Mononuclear cell (primary cell): ENCODE data around the gene PRKAR1B. TPM values are rescaled to one million over a fixed set of nuclear protein-coding genes. Genes with fewer than 3 reads are reported as not detected.
"Not testable (repeated sequence)": the region's sequence is repeated elsewhere in the genome, so short reads cannot be mapped to it uniquely, and the experiment has no call there.

ENCODE experiments used
- H3K27me3 ChIP-seq: 2 replicates; pipeline ENCODE4 v1.6.0; 2011; ENCODE audit warnings: low read length, control low read depth; ENCODE audit not compliant: insufficient read depth
- H3K4me1 ChIP-seq: 2 replicates; pipeline ENCODE4 v1.5.1; 2011; ENCODE audit warnings: mild to moderate bottlenecking, low read length, control low read depth; ENCODE audit not compliant: insufficient read depth
- H3K4me3 ChIP-seq: 2 replicates; pipeline ENCODE4 v1.5.1; 2011; ENCODE audit warnings: mild to moderate bottlenecking, low read length, moderate library complexity
- H3K9me3 ChIP-seq: 2 replicates; pipeline ENCODE4 v1.5.1; 2011; ENCODE audit warnings: low read depth, mild to moderate bottlenecking, control low read depth, low read length
- total RNA-seq: library from RNA; depleted of rRNA; stranded (reverse); fragments of >200 nt; gene quantifications from one replicate; pipeline ENCODE4 v1.2.3, GENCODE V29; 2012

Gene PRKAR1B
- total RNA-seq, 1 donor: 9.4 TPM

DNA sequence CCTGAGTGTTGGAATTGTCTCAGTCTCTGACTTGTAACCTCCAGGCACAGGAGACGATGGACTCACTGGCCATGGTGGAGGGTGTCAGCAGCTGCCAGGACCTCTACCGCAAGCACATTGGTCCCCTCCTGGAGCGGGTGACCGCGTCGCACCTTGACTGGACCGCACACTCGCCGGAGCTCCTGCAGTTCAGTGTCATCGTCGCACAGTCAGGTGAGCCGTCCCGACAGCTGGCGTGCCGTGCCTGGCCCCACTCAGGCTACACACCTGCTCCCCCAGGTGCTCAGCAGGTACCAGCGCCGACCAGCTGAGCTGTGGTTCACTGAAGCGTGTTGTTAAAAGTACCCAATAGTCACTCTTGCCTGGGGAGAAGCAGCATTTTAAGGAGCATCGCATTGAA lies 36.7 kb upstream of the PRKAR1B start:
- H3K4me3 ChIP-seq: no peak overlapping the region
- no peaks in the 10 kb centered on the region for H3K27me3 ChIP-seq
- H3K9me3 ChIP-seq: no peaks in the 10 kb centered on the region
- no peaks in the 10 kb centered on the region for H3K4me1 ChIP-seq

DNA sequence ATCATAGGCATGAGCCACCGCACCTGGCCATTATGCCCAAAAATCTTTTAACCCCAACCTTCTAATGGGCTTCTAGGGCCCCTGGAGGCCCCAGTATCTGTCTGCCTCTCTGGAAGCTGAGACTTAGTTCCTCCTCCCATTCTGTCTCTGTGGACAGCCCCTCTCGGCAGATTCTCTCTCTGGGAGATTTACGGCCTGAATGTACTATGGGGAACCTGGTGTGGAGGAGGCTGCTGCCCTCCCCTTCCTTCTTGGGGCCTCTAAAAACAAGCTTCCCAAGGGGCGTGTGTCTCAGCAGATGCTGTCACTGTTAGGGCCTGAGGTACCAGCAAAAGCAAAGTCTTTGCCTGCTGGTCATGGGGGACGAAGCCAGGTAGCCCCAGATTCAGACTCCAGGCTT lies 35.8 kb upstream of the PRKAR1B start:
- H3K27me3 ChIP-seq: no peaks in the 10 kb centered on the region
- no peaks in the 10 kb centered on the region for H3K4me1 ChIP-seq

DNA sequence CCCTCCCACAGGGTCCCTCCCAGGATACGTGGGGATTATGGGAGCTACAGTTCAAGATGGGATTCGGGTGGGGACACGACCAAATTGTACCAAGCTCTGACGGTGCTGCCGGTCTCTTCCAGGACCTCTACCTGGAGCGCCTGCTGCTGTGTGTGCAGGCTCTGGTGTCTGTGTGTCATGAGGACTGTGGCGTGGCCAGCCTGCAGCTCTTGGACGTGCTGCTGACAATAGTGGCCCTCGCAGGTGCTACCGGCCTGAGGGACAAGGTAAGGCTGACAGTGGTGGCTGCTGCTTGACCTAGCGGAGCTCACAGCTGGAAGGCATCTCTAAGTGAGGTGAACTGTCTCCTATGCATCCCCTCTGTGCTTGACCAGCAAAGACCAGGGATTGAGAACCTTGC lies 34.5 kb upstream of the PRKAR1B start:
- Histone ChIP-seq H3K4me3 (no peak overlapping the region), H3K4me1 (no peaks in the 10 kb centered on the region), H3K27me3 (no peaks in the 10 kb centered on the region), H3K9me3 (no peaks in the 10 kb centered on the region)

More for the DNA sequence above, 35.8 kb upstream of the PRKAR1B start:
- H3K4me3 ChIP-seq: no peak overlapping the region
- H3K9me3 ChIP-seq: no peaks in the 10 kb centered on the region

DNA sequence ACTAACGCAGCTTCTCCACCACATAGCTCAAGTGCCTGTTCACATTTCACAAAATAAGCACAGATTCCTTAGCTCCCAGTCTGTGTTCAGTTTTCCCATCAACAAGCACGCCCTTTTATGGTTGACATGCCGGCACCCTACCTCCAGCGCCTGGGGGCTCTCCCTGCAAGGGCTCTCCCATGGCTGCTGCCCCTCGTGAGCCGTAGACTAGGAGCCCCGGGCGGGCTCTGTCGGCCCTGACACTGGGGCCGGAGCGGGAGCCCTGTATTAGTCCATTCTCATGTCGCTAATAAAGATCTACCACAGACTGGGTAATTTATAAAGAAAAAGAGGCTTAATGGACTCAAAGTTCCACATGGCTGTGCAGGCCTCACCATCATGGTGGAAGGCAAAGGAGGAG lies 34.0 kb upstream of the PRKAR1B start:
- Histone ChIP-seq H3K4me1 (no peaks in the 10 kb centered on the region), H3K9me3 (no peaks in the 10 kb centered on the region), H3K4me3 (no peak overlapping the region), H3K27me3 (no peaks in the 10 kb centered on the region)

DNA sequence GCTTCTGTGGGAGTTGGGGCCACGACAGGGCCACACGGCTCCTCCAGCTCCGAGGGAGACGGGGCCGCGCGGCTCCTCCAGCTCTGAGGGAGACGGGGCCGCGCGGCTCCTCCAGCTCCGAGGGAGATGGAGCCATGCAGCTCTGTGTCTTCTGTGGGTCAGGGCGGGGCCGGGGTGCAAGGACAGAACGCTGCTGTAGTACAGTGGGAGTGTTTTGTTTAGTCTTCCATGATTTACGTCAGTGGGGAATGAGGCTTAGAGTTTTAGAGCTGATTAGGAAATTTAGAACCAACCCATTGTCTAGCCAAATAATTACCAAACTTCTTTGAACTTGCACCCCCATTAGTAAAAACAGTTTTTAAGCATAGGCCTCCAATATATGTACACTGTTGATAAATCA lies 32.9 kb upstream of the PRKAR1B start:
- Histone ChIP-seq H3K4me3 (no peak overlapping the region), H3K9me3 (no peaks in the 10 kb centered on the region), H3K27me3 (no peaks in the 10 kb centered on the region), H3K4me1 (no peaks in the 10 kb centered on the region)

DNA sequence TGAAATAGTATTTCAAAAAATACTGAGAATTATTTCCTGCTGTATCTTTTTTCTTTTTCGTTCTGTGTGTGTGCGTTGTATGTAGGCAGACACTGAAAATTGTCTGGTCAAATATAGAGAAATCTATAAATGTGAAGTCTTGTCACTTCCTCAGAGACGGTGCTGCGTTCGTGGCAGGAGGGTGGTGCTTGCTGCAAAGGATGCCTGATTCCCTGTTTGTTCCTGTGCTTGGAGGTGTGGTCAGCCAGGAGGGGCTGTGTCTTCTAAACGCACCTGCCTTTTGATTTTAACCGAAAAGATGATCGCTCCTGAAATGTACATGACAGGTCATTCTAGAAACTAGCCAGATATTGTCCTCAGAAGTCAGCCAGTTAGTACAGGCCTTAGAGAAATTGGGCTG lies 32.5 kb upstream of the PRKAR1B start:
- H3K9me3 ChIP-seq: no peaks in the 10 kb centered on the region
- no peaks in the 10 kb centered on the region for H3K27me3 ChIP-seq
- H3K4me3 ChIP-seq: no peak overlapping the region
- H3K4me1 ChIP-seq: no peaks in the 10 kb centered on the region

GRCh38 chr7:757741-758163 lies 30.7 kb upstream of the PRKAR1B start:
- Histone ChIP-seq H3K9me3 (no peaks in the 10 kb centered on the region), H3K4me1 (no peaks in the 10 kb centered on the region), H3K4me3 (no peak overlapping the region), H3K27me3 (no peaks in the 10 kb centered on the region)

GRCh38 chr7:756928-757560 lies 30.0 kb upstream of the PRKAR1B start:
- Histone ChIP-seq H3K4me1 (no peaks in the 10 kb centered on the region), H3K27me3 (no peaks in the 10 kb centered on the region), H3K4me3 (no peak overlapping the region), H3K9me3 (no peaks in the 10 kb centered on the region)

DNA sequence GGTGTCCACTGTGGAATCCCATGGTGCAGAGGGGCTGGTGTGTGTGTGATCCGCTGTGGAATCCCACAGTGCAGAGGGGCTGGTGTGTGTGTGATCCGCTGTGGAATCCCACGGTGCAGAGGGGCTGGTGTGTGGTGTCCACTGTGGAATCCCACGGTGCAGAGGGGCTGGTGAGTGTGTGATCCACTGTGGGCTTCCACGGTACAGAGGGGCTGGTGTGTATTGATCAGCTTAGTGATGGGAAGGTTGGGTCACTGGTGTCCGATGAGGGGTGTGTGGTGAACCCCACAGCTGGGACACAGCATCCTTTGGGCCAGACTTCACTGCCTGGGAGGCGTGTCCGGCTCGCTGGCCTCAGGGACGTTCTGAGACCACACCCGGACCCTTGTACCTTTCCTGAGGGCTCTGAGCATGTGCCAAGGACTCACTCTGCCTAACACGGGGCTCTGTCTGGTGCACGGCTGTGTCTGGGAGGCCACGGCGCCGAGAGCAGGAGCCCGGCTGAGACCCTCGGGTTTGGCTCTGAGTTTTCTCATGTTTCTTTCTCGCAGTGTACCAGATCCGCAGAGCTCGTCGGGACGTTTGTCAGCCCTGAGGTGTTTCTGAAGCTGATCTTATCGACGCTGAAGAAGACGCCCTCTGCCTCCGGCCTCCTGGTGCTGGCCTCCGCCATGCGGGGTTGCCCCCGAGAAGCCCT lies 29.3 kb upstream of the PRKAR1B start:
- Histone ChIP-seq H3K9me3 (no peaks in the 10 kb centered on the region), H3K27me3 (no peaks in the 10 kb centered on the region), H3K4me3 (no peak overlapping the region), H3K4me1 (no peaks in the 10 kb centered on the region)

DNA sequence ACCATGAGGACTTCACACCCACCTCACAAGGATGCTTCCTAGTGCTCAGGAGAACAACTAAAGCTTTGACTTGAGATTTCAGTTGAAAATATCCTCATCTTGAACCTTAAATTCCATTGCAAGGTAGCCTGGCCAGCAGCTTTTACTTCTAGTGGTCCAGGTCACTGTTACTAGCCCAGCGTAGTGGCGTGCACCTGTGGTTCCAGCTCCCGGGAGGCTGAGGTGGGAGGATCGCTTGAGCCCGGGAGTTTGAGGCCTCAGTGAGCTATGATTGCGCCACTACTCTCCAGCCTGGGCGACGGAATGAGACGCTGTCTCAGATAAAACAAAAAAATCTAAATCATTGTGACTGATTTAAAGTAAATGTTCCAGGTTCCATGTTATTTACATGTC lies 28.3 kb upstream of the PRKAR1B start:
- H3K4me1 ChIP-seq: no peaks in the 10 kb centered on the region
- no peaks in the 10 kb centered on the region for H3K9me3 ChIP-seq
- H3K27me3 ChIP-seq: no peaks in the 10 kb centered on the region
- no peak overlapping the region for H3K4me3 ChIP-seq

- no peaks in the 10 kb centered on the region for H3K27me3 ChIP-seq
- no peaks in the 10 kb centered on the region for H3K9me3 ChIP-seq
Measured at GRCh38 chr7:754531-755412, 27.7 kb upstream of the PRKAR1B start.

DNA sequence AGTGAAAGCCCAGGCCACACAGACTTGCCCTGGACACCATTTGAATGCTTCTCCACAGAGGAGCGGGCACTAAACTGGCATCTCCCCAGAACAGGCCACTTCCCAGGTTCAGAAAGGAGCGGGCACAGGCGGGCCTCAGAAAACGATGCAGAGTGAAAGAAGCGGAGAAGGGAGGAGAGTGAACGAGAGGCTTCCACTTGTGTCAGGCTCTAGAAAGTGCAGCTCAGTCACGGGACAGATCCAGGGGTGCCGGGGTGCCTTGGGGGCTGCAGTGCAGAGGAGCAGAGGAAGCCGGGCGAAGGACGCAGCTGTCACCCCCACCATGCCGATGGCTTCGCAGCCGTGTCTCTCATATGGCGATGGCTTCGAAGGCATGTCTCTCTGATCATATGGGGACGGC lies 26.1 kb upstream of the PRKAR1B start:
- Histone ChIP-seq H3K27me3 (no peaks in the 10 kb centered on the region), H3K9me3 (no peaks in the 10 kb centered on the region), H3K4me3 (no peak overlapping the region), H3K4me1 (no peaks in the 10 kb centered on the region)

More at GRCh38 chr7:754531-755412, 27.7 kb upstream of the PRKAR1B start:
- no peak overlapping the region for H3K4me3 ChIP-seq
- H3K4me1 ChIP-seq: no peaks in the 10 kb centered on the region

GRCh38 chr7:752256-752655 lies 25.2 kb upstream of the PRKAR1B start:
- not testable (repeated sequence) for H3K4me3 ChIP-seq, H3K9me3 ChIP-seq, H3K27me3 ChIP-seq, H3K4me1 ChIP-seq

- H3K9me3 ChIP-seq: no peaks in the 10 kb centered on the region
- H3K4me3 ChIP-seq: no peak overlapping the region
- no peaks in the 10 kb centered on the region for H3K27me3 ChIP-seq
- no peaks in the 10 kb centered on the region for H3K4me1 ChIP-seq
Measured at GRCh38 chr7:751826-752225, 24.7 kb upstream of the PRKAR1B start.

DNA sequence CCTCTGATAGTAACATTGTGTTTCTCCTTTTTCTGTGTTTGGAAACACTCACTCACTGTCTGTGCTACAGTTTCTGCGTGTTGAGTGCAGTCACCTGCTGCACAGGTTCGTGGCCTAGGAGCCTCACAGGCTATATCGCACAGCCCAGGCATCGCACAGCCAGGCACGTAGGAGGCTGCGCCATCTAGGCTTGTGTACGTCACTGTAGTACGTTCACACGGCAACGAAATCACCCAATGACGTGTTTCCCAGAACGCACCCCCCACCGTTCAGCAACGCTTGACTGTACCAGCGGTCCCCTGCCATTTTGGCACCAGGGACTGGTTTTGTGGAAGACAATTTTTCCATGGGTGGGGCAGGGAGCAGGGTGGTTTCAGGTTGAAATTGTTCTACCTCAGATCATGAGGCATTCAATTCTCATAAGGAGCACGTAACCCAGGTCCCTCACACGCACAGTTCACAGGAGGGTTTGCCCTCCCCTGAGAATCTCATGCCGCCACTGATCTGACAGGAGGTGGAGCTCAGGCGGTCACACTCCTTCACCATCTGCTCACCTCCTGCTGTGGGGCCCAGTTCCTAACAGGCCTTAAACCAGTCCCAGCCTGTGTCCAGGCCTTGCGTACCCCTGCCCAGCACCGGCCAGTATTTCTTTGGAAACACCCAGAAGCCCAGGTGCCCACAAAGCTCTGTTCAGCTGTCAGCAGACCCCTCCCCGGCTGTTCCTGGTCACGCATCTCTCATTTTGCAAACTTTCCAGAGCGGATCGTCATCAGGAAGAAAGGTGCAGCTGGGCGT lies 23.2 kb upstream of the PRKAR1B start:
- H3K4me1 ChIP-seq: no peaks in the 10 kb centered on the region
- no peak overlapping the region for H3K4me3 ChIP-seq
- H3K27me3 ChIP-seq: no peaks in the 10 kb centered on the region
- H3K9me3 ChIP-seq: no peaks in the 10 kb centered on the region
